Stimulated activated CD8-positive, alpha-beta memory T cell treated with anti-CD3 and anti-CD28 coated beads, Interleukin-12 subunit alpha, Interleukin-12 subunit beta, amount 100 ng/mL, for 24 hours (primary cell): ENCODE results near the gene EEF1A1.
"Not testable (repeated sequence)": the region's sequence is repeated elsewhere in the genome, so short reads cannot be mapped to it uniquely, and the experiment has no call there.

Experiments
- DNase-seq: peaks from one replicate; pipeline ENCODE4 v3.0.0-alpha.2; 2020; ENCODE audit errors: extremely low read depth

Gene EEF1A1

GRCh38 chr6:73537677-73538076 is 16.8 kb upstream of the EEF1A1 start:
- no peak for DNase-seq

- DNase-seq = no peak
These were observed 13.8 kb upstream of the EEF1A1 start for GRCh38 chr6:73534628-73535027.

- no peak for DNase-seq
These were observed 11.5 kb upstream of the EEF1A1 start for GRCh38 chr6:73532293-73532692.

- no peak for DNase-seq
These were observed 8.1 kb upstream of the EEF1A1 start for GRCh38 chr6:73528897-73529296.

GRCh38 chr6:73525546-73526330 is 4.9 kb upstream of the EEF1A1 start:
- no peak for DNase-seq

- no peak for DNase-seq
These were observed 2.7 kb upstream of the EEF1A1 start for GRCh38 chr6:73523434-73524123.

- no peak for DNase-seq
These were observed 636 bp upstream of the EEF1A1 start for GRCh38 chr6:73521351-73521985.

- peak; percentile 59 for DNase-seq
These were observed 725 bp downstream of the EEF1A1 start for GRCh38 chr6:73519926-73520687.

- DNase-seq = not testable (repeated sequence)
These were observed 1.6 kb downstream of the EEF1A1 start for GRCh38 chr6:73518982-73519881.

GRCh38 chr6:73518100-73518981 is 2.5 kb downstream of the EEF1A1 start:
- DNase-seq = not testable (repeated sequence)

- DNase-seq = no peak
These were observed 4.0 kb downstream of the EEF1A1 start for GRCh38 chr6:73516514-73517489.

- no peak for DNase-seq
These were observed 5.6 kb downstream of the EEF1A1 start for GRCh38 chr6:73515204-73515655.

- no peak for DNase-seq
These were observed 6.1 kb downstream of the EEF1A1 start for GRCh38 chr6:73514746-73515110.

GRCh38 chr6:73513496-73513854 is 7.4 kb downstream of the EEF1A1 start:
- no peak for DNase-seq

- no peak for DNase-seq
These were observed 9.0 kb downstream of the EEF1A1 start for GRCh38 chr6:73511796-73512195.

GRCh38 chr6:73509851-73510250 is 11.0 kb downstream of the EEF1A1 start:
- no peak for DNase-seq

- DNase-seq = no peak
These were observed 12.1 kb downstream of the EEF1A1 start for GRCh38 chr6:73508776-73509175.

GRCh38 chr6:73506246-73506645 is 14.6 kb downstream of the EEF1A1 start:
- no peak for DNase-seq

GRCh38 chr6:73505705-73506104 is 15.1 kb downstream of the EEF1A1 start:
- DNase-seq = not testable (repeated sequence)
